Suppressor macrophage treated with lipopolysaccharide for 1 hour (primary cell): ENCODE measurements around the gene INPP5E.

ENCODE experiments used
- DNase-seq, 3 donors: peaks; one replicate each; pipeline ENCODE4 v3.0.0-alpha.2; 2020 to 2022

INPP5E gene

DNA sequence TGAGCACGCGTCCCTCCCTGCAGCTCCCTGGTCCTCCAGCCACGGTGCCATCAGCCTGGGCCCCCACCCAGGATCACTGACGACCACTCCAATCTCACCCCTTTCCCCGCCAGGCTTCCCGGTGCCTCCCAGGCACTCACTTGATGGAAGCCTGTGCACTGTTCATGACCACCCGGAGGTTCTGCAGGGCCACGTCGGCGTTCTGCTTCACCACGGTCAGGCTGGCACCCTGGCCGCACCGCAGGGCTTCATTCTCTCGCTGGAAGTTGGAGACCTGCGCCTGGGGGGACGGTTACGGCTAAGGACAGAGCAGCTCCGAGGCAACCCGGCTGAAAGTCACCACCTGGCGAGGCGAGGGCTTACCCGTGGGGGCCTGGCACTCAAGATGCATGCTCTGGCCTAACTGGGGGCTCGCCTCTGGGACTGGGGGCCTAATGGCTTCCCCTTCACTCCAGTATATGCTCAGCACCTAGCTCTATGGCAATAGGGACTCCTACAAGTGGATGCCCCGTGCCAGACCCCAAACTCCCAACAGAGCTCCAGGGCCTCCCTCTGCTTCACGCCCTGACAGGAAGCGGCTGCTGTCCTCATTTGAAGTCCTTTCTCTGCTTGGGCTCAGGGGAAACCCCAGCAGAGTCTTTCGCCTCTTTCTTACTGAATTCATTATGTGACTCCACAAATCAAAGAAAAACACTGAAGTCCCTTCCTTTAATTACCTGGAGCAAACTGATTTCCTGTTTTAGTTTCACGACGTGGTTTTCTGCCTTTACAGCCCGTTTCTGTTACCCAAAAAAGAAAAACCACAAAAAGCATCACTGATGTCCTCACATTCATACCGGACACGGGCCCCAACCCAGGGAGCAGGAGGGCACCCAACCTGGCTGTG lies 35.5 kb downstream of the INPP5E start:
- DNase-seq: no peak

DNA sequence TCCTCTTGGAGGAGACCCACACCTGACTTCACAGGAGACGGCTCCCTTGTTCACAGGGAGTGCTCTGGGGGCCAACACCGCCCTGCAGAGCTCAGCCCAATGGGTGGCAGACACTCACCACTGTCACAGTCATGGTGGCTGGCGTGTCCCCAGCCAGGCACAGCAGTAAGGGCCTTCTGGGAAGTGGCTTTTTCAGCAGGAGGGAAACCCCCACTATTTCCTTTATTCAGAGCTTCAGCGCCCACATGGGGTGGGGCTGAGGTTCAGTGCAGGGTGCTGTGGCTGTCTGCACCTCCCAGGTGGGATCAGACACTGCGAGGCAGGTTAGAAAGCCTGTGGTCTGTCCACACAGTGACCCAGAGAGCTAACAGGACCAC lies 36.1 kb downstream of the INPP5E start:
- DNase-seq: peak in 2 of 3 donors; percentile 16 to 23

- no peak for DNase-seq
Measured at GRCh38 chr9:136402067-136402466, 37.6 kb downstream of the INPP5E start.

GRCh38 chr9:136401173-136401922 lies 38.3 kb downstream of the INPP5E start:
- DNase-seq: no peak

DNA sequence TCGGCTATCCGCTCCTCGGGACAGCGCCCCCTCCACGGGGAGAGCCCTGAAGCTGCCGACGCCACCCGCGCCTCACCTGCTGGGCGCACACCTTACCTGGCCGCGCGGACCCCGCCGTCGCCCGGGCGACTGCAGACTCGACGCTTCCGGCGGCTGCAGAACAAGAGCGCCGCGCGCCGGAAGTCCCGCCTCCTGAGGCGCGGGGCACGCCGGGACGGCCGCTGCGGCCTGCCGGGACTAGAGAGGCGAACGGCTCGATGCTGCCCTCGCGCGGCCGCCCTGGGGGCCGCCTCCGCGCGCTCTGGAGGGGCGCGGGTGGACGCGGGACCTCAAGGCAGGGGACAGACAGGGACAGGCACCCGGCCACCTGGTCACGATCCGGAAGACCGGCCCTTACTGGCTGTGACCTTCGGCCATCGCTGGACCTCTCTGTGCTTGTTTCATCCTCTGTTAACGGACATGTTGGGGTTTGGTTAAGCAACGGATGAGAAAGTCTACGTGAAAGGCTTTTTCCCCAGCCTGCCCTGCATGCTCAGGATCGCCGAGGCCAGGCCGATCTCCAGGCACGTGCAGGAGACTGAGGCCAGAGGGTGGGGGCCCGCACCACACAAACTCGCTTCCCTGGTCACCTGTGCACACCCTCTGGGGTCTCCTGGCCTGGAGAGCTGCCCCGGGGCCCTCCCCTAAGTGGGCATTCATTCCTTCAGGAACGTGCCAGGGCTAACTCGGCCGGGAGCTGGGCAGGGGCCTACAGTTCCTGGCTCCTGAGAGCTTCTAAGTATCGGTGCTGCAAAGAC lies 39.4 kb downstream of the INPP5E start, which contains the start of gene SNAPC4:
Gene SNAPC4 (minus strand): TSS at position 133 of the 797 bp plus-strand sequence. CDS start 1,742 bp downstream, outside the sequence.
- peak; percentile 92 to 97 (median 96) for DNase-seq

DNA sequence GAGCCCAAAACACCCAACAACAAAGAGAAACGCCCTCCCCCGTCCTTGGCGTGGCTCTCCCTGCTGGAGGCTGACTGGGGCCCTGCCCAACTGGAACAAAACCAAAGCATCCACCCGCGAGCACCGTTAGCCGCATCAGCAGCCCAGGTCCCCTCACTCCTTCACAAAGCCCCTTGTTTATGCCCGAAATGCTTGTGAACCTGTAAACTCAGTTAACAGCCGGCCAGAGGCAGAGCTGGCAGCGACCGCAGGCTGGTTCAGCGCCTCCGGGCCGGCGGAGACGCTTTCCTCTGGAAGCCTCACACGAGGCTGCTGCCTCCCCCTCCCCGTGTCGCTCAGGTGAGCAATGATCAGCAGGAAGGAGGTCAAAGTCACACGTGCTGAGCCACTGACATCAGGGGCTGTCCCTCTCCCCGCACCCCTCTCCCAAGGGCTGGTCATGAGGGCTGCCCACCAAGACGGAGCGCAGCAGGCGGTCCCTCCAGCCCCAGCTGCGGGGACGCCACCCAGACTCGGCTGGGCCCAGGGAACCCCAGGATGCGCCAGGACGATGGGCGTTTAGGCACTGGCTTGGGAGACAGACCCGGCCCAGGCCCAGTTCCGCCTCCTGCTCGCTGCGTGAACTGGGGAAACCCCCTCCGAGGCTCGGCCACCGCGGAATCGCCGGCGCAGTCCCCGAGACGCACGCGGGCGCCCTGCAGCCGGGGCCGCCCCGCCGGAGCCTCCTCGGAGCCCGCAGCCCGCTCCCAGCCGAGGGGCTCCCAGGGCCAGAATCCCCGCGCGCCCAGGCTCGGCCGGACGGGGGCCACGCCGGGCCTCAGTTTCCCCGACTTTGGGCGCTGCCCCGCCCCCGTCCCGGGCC lies 40.2 kb downstream of the INPP5E start:
- peak; percentile 64 to 81 (median 72) for DNase-seq

DNA sequence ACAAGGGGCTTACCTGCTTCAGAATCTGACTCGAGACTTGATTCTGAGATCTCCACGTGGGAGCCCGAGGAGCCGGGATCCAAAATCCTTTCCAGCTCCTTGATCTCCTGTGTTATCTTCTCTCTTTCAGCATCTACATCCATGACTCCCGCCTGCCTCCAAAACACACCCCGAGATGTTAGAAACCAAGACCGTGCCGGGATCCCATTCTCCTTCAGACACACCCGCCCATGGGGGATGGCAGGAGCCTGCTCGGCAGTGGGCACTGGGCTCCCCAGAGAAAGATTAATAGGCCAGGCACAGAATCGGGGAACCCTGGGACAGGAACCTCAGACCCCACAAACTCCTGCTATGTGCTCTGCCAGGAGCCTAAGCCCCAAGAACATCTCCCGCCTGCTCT lies 41.4 kb downstream of the INPP5E start:
- DNase-seq: no peak

DNA sequence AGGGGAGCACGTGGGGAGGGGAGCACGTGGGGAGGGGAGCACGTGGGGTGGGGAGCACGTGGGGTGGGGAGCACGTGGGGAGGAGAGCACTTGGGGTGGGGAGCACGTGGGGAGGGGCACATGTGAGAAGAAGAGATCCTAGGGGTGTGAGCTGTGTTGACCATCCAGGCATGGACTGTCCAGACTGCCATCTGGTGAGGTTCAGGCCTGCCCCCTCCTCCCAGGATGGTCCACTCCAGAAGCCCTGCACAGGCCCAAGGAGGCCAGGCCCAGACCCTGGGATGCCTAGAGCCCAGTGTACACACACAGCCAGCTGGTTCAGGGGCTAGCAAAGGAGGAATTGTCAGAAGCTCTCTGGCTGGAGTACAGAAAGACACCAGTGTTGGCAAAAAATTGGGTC lies 42.0 kb downstream of the INPP5E start:
- no peak for DNase-seq

DNA sequence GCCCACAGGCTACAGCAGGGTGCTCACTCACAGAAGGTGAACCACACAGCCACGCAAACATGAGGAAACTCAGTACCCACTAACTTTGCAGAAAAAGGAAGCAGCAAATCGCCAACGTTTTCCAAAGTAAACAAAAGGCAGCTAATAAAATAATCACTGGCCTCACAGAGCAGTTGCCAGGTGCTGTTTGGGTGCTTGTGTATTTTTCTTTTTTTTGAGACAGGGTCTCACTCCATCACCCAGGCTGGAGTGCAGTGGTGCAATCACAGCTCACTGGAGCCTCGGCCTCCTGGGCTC lies 43.5 kb downstream of the INPP5E start:
- DNase-seq: no peak

GRCh38 chr9:136395345-136396218 lies 44.1 kb downstream of the INPP5E start:
- DNase-seq: no peak

GRCh38 chr9:136395020-136395340 lies 44.7 kb downstream of the INPP5E start:
- DNase-seq: no peak

DNA sequence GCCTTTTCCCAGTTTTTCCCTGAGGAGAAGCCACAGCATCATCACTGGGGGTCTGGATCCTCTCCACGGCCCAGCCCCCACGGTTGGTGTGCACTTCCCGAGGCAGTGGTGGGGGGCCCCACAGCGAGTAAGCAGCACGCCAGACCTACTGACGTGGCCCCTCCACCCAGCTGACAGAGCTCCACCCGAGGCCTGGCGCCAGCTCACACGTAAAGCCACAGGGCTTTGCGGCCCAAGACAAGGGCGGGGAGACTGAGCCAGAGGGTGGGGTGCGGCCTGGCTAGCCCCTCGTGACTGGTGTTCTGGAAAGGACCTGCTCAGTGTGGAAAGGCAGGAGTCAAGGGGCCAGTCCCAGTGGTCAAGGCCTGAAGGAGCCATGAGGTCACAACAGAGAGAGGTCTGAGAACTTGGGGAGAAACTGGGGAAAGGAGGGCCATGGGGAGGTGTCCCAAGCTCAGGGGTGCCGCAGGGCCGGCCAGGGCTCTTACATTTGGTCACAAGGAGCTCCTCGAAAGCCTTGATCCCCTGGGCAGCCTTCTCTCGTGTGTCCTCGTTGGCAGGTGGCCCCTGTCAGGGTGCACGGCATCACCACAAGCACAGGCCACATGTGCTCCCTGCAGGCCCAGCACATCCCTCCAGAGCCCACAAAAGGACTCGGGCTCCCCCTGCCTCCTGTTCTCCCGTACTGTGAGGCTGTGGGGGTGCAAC lies 45.2 kb downstream of the INPP5E start:
- DNase-seq: no peak

GRCh38 chr9:136393531-136393930 lies 46.1 kb downstream of the INPP5E start:
- no peak for DNase-seq

GRCh38 chr9:136392538-136393449 lies 46.9 kb downstream of the INPP5E start:
- no peak for DNase-seq

DNA sequence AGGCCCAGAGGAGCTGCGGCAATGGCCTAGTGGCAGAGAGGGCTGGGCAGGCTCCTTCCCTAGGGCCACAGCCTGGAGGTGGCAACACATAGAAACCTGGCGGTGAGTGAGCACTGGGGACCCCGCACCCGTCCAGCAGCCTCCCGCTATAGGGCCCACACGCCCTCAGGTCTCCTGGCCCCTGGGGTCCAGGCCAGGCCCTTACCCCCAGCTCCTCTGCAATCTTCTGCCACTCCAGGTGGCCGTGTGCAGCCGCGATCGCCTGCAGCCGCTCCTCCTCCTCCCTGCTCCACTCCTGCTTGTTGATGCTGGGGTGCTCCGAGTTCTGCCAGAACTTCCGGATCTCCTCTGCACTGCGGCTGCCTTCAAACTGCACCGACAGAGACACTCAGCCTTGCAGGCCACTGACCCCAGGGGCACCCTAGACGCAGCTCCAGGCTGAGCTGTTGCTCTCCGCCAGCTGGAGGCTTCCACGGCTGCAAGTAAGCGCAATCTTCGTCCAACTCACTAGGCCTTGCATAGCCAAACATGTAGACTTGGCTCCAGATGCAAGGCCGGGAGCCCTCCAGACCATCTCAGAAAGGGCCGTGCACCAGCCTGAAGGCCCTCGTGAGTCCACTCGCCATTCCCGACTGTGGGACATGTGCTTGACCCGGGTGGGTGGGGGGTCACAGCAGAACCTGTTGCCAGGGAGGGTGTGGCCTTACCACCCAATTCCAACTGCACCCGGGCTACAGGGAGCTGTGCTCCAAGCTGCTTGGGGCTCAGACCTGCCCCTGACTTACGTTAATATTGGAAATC lies 47.7 kb downstream of the INPP5E start:
- DNase-seq: no peak

GRCh38 chr9:136389396-136389795 lies 50.2 kb downstream of the INPP5E start:
- DNase-seq: no peak

GRCh38 chr9:136387217-136387616 lies 52.4 kb downstream of the INPP5E start:
- no peak for DNase-seq

DNA sequence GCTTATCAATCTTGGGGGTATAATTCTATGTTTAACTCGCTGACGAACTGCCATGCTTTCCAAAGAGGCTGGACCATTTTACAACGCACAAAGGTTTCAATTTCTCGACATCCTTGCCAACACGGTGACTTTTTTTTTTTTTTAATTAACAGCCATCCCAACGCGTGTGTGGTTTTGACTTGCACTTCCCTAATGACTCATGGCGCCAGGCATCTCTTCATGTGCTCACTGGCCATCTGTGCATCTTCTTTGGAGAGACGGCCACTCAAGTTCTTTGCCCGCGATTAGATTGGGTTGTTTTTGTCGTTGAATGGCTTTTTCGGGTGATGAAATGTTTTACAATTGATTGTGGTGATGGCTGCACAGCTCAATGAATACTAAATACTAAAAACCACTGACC lies 53.6 kb downstream of the INPP5E start:
- DNase-seq: peak; percentile 42 to 68 (median 46)

- DNase-seq: peak in 1 of 3 donors; percentile 6
Measured at GRCh38 chr9:136385015-136385414, 54.6 kb downstream of the INPP5E start.
